Measurements from ENCODE around the gene KIF1A.
"Not testable (repeated sequence)": the region's sequence is repeated elsewhere in the genome, so short reads cannot be mapped to it uniquely, and the experiment has no call there.

KIF1A gene

GRCh38 chr2:240701736-240702639, 118.0 kb downstream of the KIF1A start:
- H3K27me3 Mint-ChIP-seq = peaks cover 11% of the 10 kb centered on the region
- H3K27ac Mint-ChIP-seq = peak overlapping the region; percentile 24
- H3K4me1 Mint-ChIP-seq (ENCODE audit: low read depth) = peaks cover 19% of the 10 kb centered on the region
- no peaks in the 10 kb centered on the region for H3K9me3 Mint-ChIP-seq
- intact Hi-C loops (cut with micrococcal nuclease) = loop anchor here (10.0 kb wide), 1 partner anchor 107 kb away; no protein-coding TSS in a partner anchor
- H3K36me3 Mint-ChIP-seq (ENCODE audit: low read depth) = no peaks in the 10 kb centered on the region
- H3K4me3 Mint-ChIP-seq = no peak overlapping the region

- Mint-ChIP-seq H3K9me3 (no peaks in the 10 kb centered on the region), H3K4me1 (ENCODE audit: low read depth) (peaks cover 16% of the 10 kb centered on the region), H3K27me3 (peaks cover 11% of the 10 kb centered on the region), H3K36me3 (ENCODE audit: low read depth) (no peaks in the 10 kb centered on the region), H3K27ac (no peak overlapping the region), H3K4me3 (no peak overlapping the region)
- intact Hi-C loops (cut with micrococcal nuclease) = loop anchor here (10.0 kb wide), 1 partner anchor 106 kb away; no protein-coding TSS in a partner anchor
Observed at GRCh38 chr2:240701091-240701735, 118.8 kb downstream of the KIF1A start.

- H3K4me3 Mint-ChIP-seq = not testable (repeated sequence)
- intact Hi-C loops (cut with micrococcal nuclease) = loop anchor here (10.0 kb wide), 1 partner anchor 106 kb away; no protein-coding TSS in a partner anchor
- peaks cover 11% of the 10 kb centered on the region for H3K27me3 Mint-ChIP-seq
Observed at GRCh38 chr2:240700616-240701015, 119.4 kb downstream of the KIF1A start.

GRCh38 chr2:240699835-240700234, 120.2 kb downstream of the KIF1A start:
- not testable (repeated sequence) for H3K4me1 Mint-ChIP-seq (ENCODE audit: low read depth); H3K36me3 Mint-ChIP-seq (ENCODE audit: low read depth); H3K9me3 Mint-ChIP-seq; H3K27me3 Mint-ChIP-seq; H3K27ac Mint-ChIP-seq; H3K4me3 Mint-ChIP-seq
- intact Hi-C loops (cut with micrococcal nuclease) = loop anchor here (10.0 kb wide), 1 partner anchor 105 kb away; no protein-coding TSS in a partner anchor

More at GRCh38 chr2:240700616-240701015, 119.4 kb downstream of the KIF1A start:
- not testable (repeated sequence) for H3K36me3 Mint-ChIP-seq (ENCODE audit: low read depth); H3K27ac Mint-ChIP-seq; H3K9me3 Mint-ChIP-seq
- H3K4me1 Mint-ChIP-seq (ENCODE audit: low read depth) = peaks cover 11% of the 10 kb centered on the region

- peak overlapping the region; percentile 41 for H3K27ac Mint-ChIP-seq
- intact Hi-C loops (cut with micrococcal nuclease); H3K4me3 Mint-ChIP-seq: not testable (repeated sequence)
Observed at GRCh38 chr2:240698852-240699561, 121.0 kb downstream of the KIF1A start.

GRCh38 chr2:240696469-240696868, 123.5 kb downstream of the KIF1A start:
- H3K36me3 Mint-ChIP-seq (ENCODE audit: low read depth); H3K27me3 Mint-ChIP-seq; H3K27ac Mint-ChIP-seq; H3K4me1 Mint-ChIP-seq (ENCODE audit: low read depth); intact Hi-C loops (cut with micrococcal nuclease); H3K4me3 Mint-ChIP-seq; H3K9me3 Mint-ChIP-seq: not testable (repeated sequence)

More at GRCh38 chr2:240698852-240699561, 121.0 kb downstream of the KIF1A start:
- not testable (repeated sequence) for H3K4me1 Mint-ChIP-seq (ENCODE audit: low read depth); H3K27me3 Mint-ChIP-seq; H3K36me3 Mint-ChIP-seq (ENCODE audit: low read depth); H3K9me3 Mint-ChIP-seq

- H3K4me1 Mint-ChIP-seq (ENCODE audit: low read depth); H3K27ac Mint-ChIP-seq; H3K4me3 Mint-ChIP-seq; H3K27me3 Mint-ChIP-seq; H3K9me3 Mint-ChIP-seq; H3K36me3 Mint-ChIP-seq (ENCODE audit: low read depth); intact Hi-C loops (cut with micrococcal nuclease): not testable (repeated sequence)
Observed at GRCh38 chr2:240695593-240695992, 124.4 kb downstream of the KIF1A start.

- intact Hi-C loops (cut with micrococcal nuclease); H3K9me3 Mint-ChIP-seq; H3K4me3 Mint-ChIP-seq; H3K4me1 Mint-ChIP-seq (ENCODE audit: low read depth); H3K36me3 Mint-ChIP-seq (ENCODE audit: low read depth); H3K27me3 Mint-ChIP-seq; H3K27ac Mint-ChIP-seq: not testable (repeated sequence)
Observed at GRCh38 chr2:240694304-240694703, 125.7 kb downstream of the KIF1A start.

GRCh38 chr2:240692583-240693561, 127.1 kb downstream of the KIF1A start:
- H3K27ac Mint-ChIP-seq; H3K9me3 Mint-ChIP-seq; H3K4me3 Mint-ChIP-seq; H3K4me1 Mint-ChIP-seq (ENCODE audit: low read depth); H3K36me3 Mint-ChIP-seq (ENCODE audit: low read depth); H3K27me3 Mint-ChIP-seq; intact Hi-C loops (cut with micrococcal nuclease): not testable (repeated sequence)

GRCh38 chr2:240691631-240692420, 128.2 kb downstream of the KIF1A start, which contains the start of gene AQP12A:
Gene AQP12A, plus strand, starts transcription at chr2:240691866. Its CDS starts 48 bp downstream, at chr2:240691914.
- H3K27ac Mint-ChIP-seq; H3K4me3 Mint-ChIP-seq; H3K9me3 Mint-ChIP-seq; H3K4me1 Mint-ChIP-seq (ENCODE audit: low read depth); H3K36me3 Mint-ChIP-seq (ENCODE audit: low read depth); intact Hi-C loops (cut with micrococcal nuclease); H3K27me3 Mint-ChIP-seq: not testable (repeated sequence)

- H3K27me3 Mint-ChIP-seq; H3K4me1 Mint-ChIP-seq (ENCODE audit: low read depth); H3K36me3 Mint-ChIP-seq (ENCODE audit: low read depth); H3K4me3 Mint-ChIP-seq; H3K9me3 Mint-ChIP-seq; intact Hi-C loops (cut with micrococcal nuclease); H3K27ac Mint-ChIP-seq: not testable (repeated sequence)
Observed at GRCh38 chr2:240691075-240691427, 129.0 kb downstream of the KIF1A start.

GRCh38 chr2:240690421-240691074, 129.5 kb downstream of the KIF1A start:
- H3K27ac Mint-ChIP-seq; H3K4me1 Mint-ChIP-seq (ENCODE audit: low read depth); H3K27me3 Mint-ChIP-seq; H3K9me3 Mint-ChIP-seq; intact Hi-C loops (cut with micrococcal nuclease); H3K36me3 Mint-ChIP-seq (ENCODE audit: low read depth); H3K4me3 Mint-ChIP-seq: not testable (repeated sequence)
